LNCAP (cell line): ENCODE data around the gene ARHGAP22.

Experiments
- TF ChIP-seq, protein P1 (sequence below): fragments of 450-650 bp; IDR thresholded peaks from 2 replicates; pipeline ENCODE4 v1.5.1; 2017; ENCODE audit warnings: mild to moderate bottlenecking

The ARHGAP22 gene

GRCh38 chr10:48458662-48459048, 146.2 kb downstream of the ARHGAP22 start:
- TF ChIP-seq, protein P1, sequence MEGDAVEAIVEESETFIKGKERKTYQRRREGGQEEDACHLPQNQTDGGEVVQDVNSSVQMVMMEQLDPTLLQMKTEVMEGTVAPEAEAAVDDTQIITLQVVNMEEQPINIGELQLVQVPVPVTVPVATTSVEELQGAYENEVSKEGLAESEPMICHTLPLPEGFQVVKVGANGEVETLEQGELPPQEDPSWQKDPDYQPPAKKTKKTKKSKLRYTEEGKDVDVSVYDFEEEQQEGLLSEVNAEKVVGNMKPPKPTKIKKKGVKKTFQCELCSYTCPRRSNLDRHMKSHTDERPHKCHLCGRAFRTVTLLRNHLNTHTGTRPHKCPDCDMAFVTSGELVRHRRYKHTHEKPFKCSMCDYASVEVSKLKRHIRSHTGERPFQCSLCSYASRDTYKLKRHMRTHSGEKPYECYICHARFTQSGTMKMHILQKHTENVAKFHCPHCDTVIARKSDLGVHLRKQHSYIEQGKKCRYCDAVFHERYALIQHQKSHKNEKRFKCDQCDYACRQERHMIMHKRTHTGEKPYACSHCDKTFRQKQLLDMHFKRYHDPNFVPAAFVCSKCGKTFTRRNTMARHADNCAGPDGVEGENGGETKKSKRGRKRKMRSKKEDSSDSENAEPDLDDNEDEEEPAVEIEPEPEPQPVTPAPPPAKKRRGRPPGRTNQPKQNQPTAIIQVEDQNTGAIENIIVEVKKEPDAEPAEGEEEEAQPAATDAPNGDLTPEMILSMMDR = no peak

DNA sequence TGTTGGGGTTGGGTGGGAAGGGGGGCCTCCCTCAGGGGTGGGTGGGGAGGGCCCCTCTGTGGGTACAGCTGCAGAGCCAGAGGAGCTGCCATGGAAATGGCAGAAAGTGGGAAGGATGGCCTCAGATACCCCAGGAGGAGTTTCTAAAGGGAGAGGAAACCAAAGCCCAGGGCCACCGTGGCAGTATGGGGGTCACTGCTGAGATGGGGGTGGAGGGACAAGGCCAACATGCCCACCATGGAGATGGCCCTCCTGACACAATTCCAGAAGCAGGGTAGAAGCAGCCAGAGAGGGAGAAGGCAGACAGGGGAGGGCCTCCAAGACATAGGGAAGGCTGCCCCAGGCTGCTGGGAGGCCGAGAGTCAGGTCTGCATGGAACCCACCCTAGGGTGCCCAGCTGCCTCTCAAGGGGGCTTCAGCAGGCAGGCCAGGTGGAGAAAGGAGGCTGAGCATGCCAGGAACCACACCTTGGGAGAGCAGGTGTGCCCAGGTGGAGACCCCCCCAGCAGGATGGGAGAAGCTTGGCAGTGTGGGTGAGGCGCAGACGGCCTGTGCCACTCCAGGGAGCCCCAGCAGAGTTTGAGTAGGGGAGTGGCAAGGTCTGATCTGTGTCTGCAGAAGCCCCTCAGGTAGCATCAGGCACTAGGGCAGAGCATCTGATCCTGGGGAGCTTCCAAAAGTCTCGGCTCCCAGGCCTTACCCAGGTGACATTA, 146.8 kb downstream of the ARHGAP22 start:
- TF ChIP-seq, protein P1 = no peak

GRCh38 chr10:48456808-48457761, 147.8 kb downstream of the ARHGAP22 start:
- TF ChIP-seq, protein P1 = no peak

- TF ChIP-seq, protein P1 = no peak
Measured at GRCh38 chr10:48456361-48456804, 148.5 kb downstream of the ARHGAP22 start.

- TF ChIP-seq, protein P1 = no peak
Measured at GRCh38 chr10:48455392-48456151, 149.3 kb downstream of the ARHGAP22 start.

DNA sequence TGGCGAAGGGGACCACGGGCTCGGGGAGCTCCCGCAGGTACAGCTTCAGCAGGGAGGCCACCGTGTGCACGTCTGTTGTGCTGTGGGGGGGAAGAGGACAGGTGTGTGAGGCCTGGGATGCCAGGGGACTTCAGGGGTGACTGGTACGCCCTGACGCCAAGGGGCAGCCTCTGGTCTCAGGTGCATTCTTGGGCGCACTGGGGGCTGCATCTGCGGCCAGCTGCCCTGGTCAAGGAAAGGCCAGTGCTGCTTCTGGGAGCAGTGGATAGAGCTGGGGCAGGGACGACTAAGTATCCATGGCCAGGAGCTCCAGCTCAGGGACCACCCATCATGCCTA, 149.8 kb downstream of the ARHGAP22 start:
- TF ChIP-seq, protein P1 = no peak
